Liver (tissue), 9 donors: Measurements from ENCODE around the gene MAP3K5. TPM values are rescaled to one million over a fixed set of nuclear protein-coding genes. Genes with fewer than 3 reads are reported as not detected.

Experiments
- DNase-seq: peaks from one replicate; pipeline ENCODE4 v3.0.0-alpha.2; 2017; ENCODE audit warnings: low spot score
- H3K27ac ChIP-seq, 2 donors: one replicate each; pipeline ENCODE4 v1.7.0; 2013; ENCODE audit warnings: inconsistent platforms in 2 of 2, low read length in 2 of 2, control low read depth in 1 of 2, low read depth in 1 of 2, mild to moderate bottlenecking in 1 of 2
- H3K27me3 ChIP-seq, 4 donors: one replicate each; pipeline versions ENCODE4 v1.6.1 to v1.7.0; 2013; ENCODE audit warnings: low read length in 3 of 4, inconsistent platforms in 1 of 4, mild to moderate bottlenecking in 1 of 4, moderate library complexity in 1 of 4; ENCODE audit not compliant: control insufficient read depth in 4 of 4, insufficient read depth in 4 of 4
- H3K36me3 ChIP-seq, 4 donors: one replicate each; pipeline versions ENCODE4 v1.6.1 to v1.7.0; 2013; ENCODE audit warnings: low read length in 3 of 4, mild to moderate bottlenecking in 3 of 4, low read depth in 1 of 4, moderate library complexity in 1 of 4; ENCODE audit not compliant: control insufficient read depth in 4 of 4, insufficient read depth in 3 of 4
- H3K4me1 ChIP-seq, 4 donors: one replicate each; pipeline versions ENCODE4 v1.6.1 to v1.7.0; 2013; ENCODE audit warnings: low read length in 3 of 4, mild to moderate bottlenecking in 3 of 4, moderate library complexity in 1 of 4; ENCODE audit not compliant: control insufficient read depth in 4 of 4, insufficient read depth in 4 of 4
- H3K4me3 ChIP-seq, 3 donors: one replicate each; pipeline versions ENCODE4 v1.6.1 to v1.7.0; 2013; ENCODE audit warnings: low read length in 3 of 3, control low read depth in 1 of 3, low read depth in 1 of 3, mild to moderate bottlenecking in 1 of 3
- H3K9ac ChIP-seq, 2 donors: one replicate each; pipeline ENCODE4 v1.7.0; 2013; ENCODE audit warnings: low read length in 2 of 2, mild to moderate bottlenecking in 2 of 2, moderate library complexity in 2 of 2, control low read depth in 1 of 2, low read depth in 1 of 2
- H3K9me3 ChIP-seq, 4 donors: one replicate each; pipeline versions ENCODE4 v1.6.1 to v1.7.0; 2013; ENCODE audit warnings: low read length in 3 of 4; ENCODE audit not compliant: control insufficient read depth in 4 of 4
- ATF3 ChIP-seq: IDR thresholded peaks from 2 replicates; pipeline ENCODE4 v1.6.1; 2016; ENCODE audit warnings: antibody characterized with exemption
- CTCF ChIP-seq: fragments of 150-350 bp; IDR thresholded peaks from 2 replicates; pipeline ENCODE4 v1.5.1; 2017; ENCODE audit warnings: improper control_type of control experiment, low read depth, low read length; ENCODE audit not compliant: missing input control
- EGR1 ChIP-seq, 2 donors: IDR thresholded peaks; 2 replicates each; pipeline ENCODE4 v1.6.1; 2016 to 2018; ENCODE audit warnings: antibody characterized with exemption in 2 of 2, low read depth in 2 of 2
- FOXA1 ChIP-seq: IDR thresholded peaks from 2 replicates; pipeline ENCODE4 v1.6.1; 2016; ENCODE audit warnings: antibody characterized with exemption
- FOXA2 ChIP-seq: IDR thresholded peaks from 2 replicates; pipeline ENCODE4 v1.6.1; 2016; ENCODE audit warnings: antibody characterized with exemption
- GABPA ChIP-seq, 2 donors: IDR thresholded peaks in 1 of 2; conservative IDR thresholded peaks in 1 of 2; 2 replicates each; pipeline ENCODE4 v1.6.1; 2016; ENCODE audit warnings: antibody characterized with exemption in 2 of 2, mild to moderate bottlenecking in 1 of 2, moderate library complexity in 1 of 2
- HNF4A ChIP-seq, 2 donors: conservative IDR thresholded peaks; 2 replicates each; pipeline ENCODE4 v1.6.1; 2016; ENCODE audit warnings: antibody characterized with exemption in 2 of 2, mild to moderate bottlenecking in 2 of 2
- JUND ChIP-seq, 2 donors: IDR thresholded peaks; 2 replicates each; pipeline ENCODE4 v1.6.1; 2016; ENCODE audit warnings: antibody characterized with exemption in 2 of 2
- MAX ChIP-seq: IDR thresholded peaks from 2 replicates; pipeline ENCODE4 v1.6.1; 2016; ENCODE audit warnings: antibody characterized with exemption
- NR2F2 ChIP-seq: IDR thresholded peaks from 2 replicates; pipeline ENCODE4 v1.6.1; 2016; ENCODE audit warnings: antibody characterized with exemption
- RAD21 ChIP-seq, 2 donors: IDR thresholded peaks; 2 replicates each; pipeline ENCODE4 v1.6.1; 2016; ENCODE audit warnings: antibody characterized with exemption in 2 of 2, mild to moderate bottlenecking in 2 of 2
- REST ChIP-seq: IDR thresholded peaks from 2 replicates; pipeline ENCODE4 v1.6.1; 2016; ENCODE audit warnings: antibody characterized with exemption, mild to moderate bottlenecking
- RXRA ChIP-seq, 2 donors: IDR thresholded peaks; 2 replicates each; pipeline ENCODE4 v1.6.1; 2017 to 2018; ENCODE audit warnings: antibody characterized with exemption in 2 of 2, mild to moderate bottlenecking in 1 of 2
- TAF1 ChIP-seq: conservative IDR thresholded peaks from 2 replicates; pipeline ENCODE4 v1.6.1; 2016; ENCODE audit warnings: antibody characterized with exemption, mild to moderate bottlenecking
- WGBS: extraction: QIAGEN DNeasy Blood & Tissue Kit; methylation state at CpG from one replicate; pipeline ENCODE4 v1.1.7; 2013; 5-methylcytosine and 5-hydroxymethylcytosine counted together
- polyA plus RNA-seq, 2 donors: library from polyadenylated mRNA; stranded (reverse) in 1 of 2; unstranded in 1 of 2; fragments of 200-250 nt in 1 of 2; fragments of >200 nt in 1 of 2; fragmentation: Nextera tagmentation in 1 of 2; extraction: Ambion mirVana in 1 of 2; gene quantifications; one replicate each; pipeline versions ENCODE4 v1.2.1 to v1.2.3, GENCODE V29; 2013 to 2015
- total RNA-seq, 2 donors: library from RNA; depleted of rRNA; stranded (reverse); fragments of >200 nt; gene quantifications; one replicate each; pipeline ENCODE4 v1.2.3, GENCODE V29; 2014
- donor health status: healthy.
- donor health status: healthy.
- donor health status: healthy.
- donor health status: healthy.
- donor health status: healthy.

Gene MAP3K5
- total and polyA plus RNA-seq, 4 donors = 2.9 to 18.0 (median 5.5) TPM

GRCh38 chr6:136618086-136618485 lies 174.2 kb downstream of the MAP3K5 start:
- TF ChIP-seq FOXA2 (no peak), REST (no peak), FOXA1 (no peak), CTCF (no peak), MAX (no peak), EGR1 (IDR thresholded peaks at IDR 0.05; ENCODE audit: low read depth in 2 of 2) (no peak), GABPA (IDR thresholded peaks at IDR 0.05 in 1 of 2, conservative IDR thresholded peaks at IDR 0.05 in 1 of 2) (no peak), NR2F2 (no peak), TAF1 (no peak), JUND (IDR thresholded peaks at IDR 0.05) (no peak), HNF4A (conservative IDR thresholded peaks at IDR 0.05) (no peak), RAD21 (IDR thresholded peaks at IDR 0.05) (no peak)
- H3K4me3 ChIP-seq = no peak overlapping the region
- no peaks in the 10 kb centered on the region for H3K4me1 ChIP-seq
- no peaks in the 10 kb centered on the region for H3K9me3 ChIP-seq
- no peak overlapping the region for H3K9ac ChIP-seq
- H3K27ac ChIP-seq = no peak overlapping the region
- H3K27me3 ChIP-seq = no peaks in the 10 kb centered on the region
- 91% methylated on average over 2 of the region's 2 CpGs for WGBS
- H3K36me3 ChIP-seq = peaks cover under 1 to 5% (median 4%) of the 10 kb centered on the region in 4 donors
- DNase-seq = no peak

GRCh38 chr6:136616527-136616926 lies 175.8 kb downstream of the MAP3K5 start:
- H3K27me3 ChIP-seq = no peaks in the 10 kb centered on the region
- TF ChIP-seq EGR1 (IDR thresholded peaks at IDR 0.05; ENCODE audit: low read depth in 2 of 2) (no peak), GABPA (IDR thresholded peaks at IDR 0.05 in 1 of 2, conservative IDR thresholded peaks at IDR 0.05 in 1 of 2) (no peak), FOXA1 (no peak), CTCF (no peak), FOXA2 (no peak), ATF3 (no peak), RAD21 (IDR thresholded peaks at IDR 0.05) (no peak), NR2F2 (no peak), RXRA (IDR thresholded peaks at IDR 0.05) (no peak)
- H3K27ac ChIP-seq = no peak overlapping the region
- WGBS = 97% methylated on average over 3 of the region's 3 CpGs
- H3K4me3 ChIP-seq = no peak overlapping the region
- H3K9ac ChIP-seq = no peak overlapping the region
- no peaks in the 10 kb centered on the region for H3K9me3 ChIP-seq
- H3K36me3 ChIP-seq = peaks cover 4 to 6% (median 5%) of the 10 kb centered on the region in 4 donors
- no peaks in the 10 kb centered on the region for H3K4me1 ChIP-seq
- DNase-seq = no peak
